ENCODE data around the gene CFD.
"Not testable (repeated sequence)": the region's sequence is repeated elsewhere in the genome, so short reads cannot be mapped to it uniquely, and the experiment has no call there.

The CFD gene

GRCh38 chr19:853014-853585 lies 6.4 kb upstream of the CFD start:
- no peak for DNase-seq

- not testable (repeated sequence) for DNase-seq
These were observed 5.7 kb upstream of the CFD start for GRCh38 chr19:853614-854220.

GRCh38 chr19:854549-854948 lies 4.9 kb upstream of the CFD start:
- DNase-seq, result no peak

GRCh38 chr19:855142-855541 lies 4.3 kb upstream of the CFD start:
- no peak for DNase-seq

GRCh38 chr19:855566-856120 lies 3.8 kb upstream of the CFD start:
- DNase-seq, result no peak

GRCh38 chr19:858284-858683 lies 1.2 kb upstream of the CFD start:
- DNase-seq, result no peak

GRCh38 chr19:861141-861755 lies 1.8 kb downstream of the CFD start:
- DNase-seq, result no peak

- DNase-seq, result no peak
These were observed 2.5 kb downstream of the CFD start for GRCh38 chr19:861756-862580.

GRCh38 chr19:862581-863314 lies 3.3 kb downstream of the CFD start:
- DNase-seq, result no peak

- no peak for DNase-seq
These were observed 3.8 kb downstream of the CFD start for GRCh38 chr19:863315-863620.

- DNase-seq, result no peak
These were observed 7.4 kb downstream of the CFD start for GRCh38 chr19:866769-867300.

GRCh38 chr19:867301-867793 lies 7.9 kb downstream of the CFD start:
- no peak for DNase-seq

GRCh38 chr19:867855-868457 lies 8.5 kb downstream of the CFD start:
- no peak for DNase-seq

- DNase-seq, result no peak
These were observed 9.2 kb downstream of the CFD start for GRCh38 chr19:868458-869244.

GRCh38 chr19:869245-870177 lies 10.0 kb downstream of the CFD start:
- DNase-seq, result no peak

- DNase-seq, result no peak
These were observed 10.8 kb downstream of the CFD start for GRCh38 chr19:870314-870713.

- no peak for DNase-seq
These were observed 11.5 kb downstream of the CFD start for GRCh38 chr19:870963-871401.

GRCh38 chr19:871446-872265 lies 12.2 kb downstream of the CFD start:
- no peak for DNase-seq

Data from NCI-H187 treated with DMSO at 0.1 percent for 48 hours (cell line).